HEK293 (cell line): ENCODE data around the gene REC8.
A peak's percentile ranks its signal among the peaks of the same experiment; 100 is the strongest.

Experiments used
- CTCF ChIA-PET: fragments of 350-600 bp; formaldehyde crosslinking; extraction: SDS; loops from one replicate; lab custom pipeline; 2021; ENCODE audit warnings: antibody characterized with exemption; lab: Yijun Ruan, JAX
- POLR2A ChIA-PET: fragments of 300-600 bp; formaldehyde crosslinking; extraction: SDS; loops from one replicate; lab custom pipeline; 2020; ENCODE audit warnings: antibody characterized with exemption, inconsistent platforms; lab: Yijun Ruan, JAX
- H3K27ac ChIP-seq: fragments of 200-500 bp; sonication (Bioruptor generic); 2 replicates; pipeline ENCODE4 v1.5.1; 2014; ENCODE audit warnings: low read depth, low read length, control low read depth, inconsistent platforms; ENCODE audit errors: extremely low read depth
- H3K36me3 ChIP-seq, 2 experiments: fragments of 200-500 bp in 1 of 2; sonication (Bioruptor generic) in 1 of 2; 1 replicate in 1 of 2; 2 replicates in 1 of 2; pipeline ENCODE4 v1.5.1; 2014 to 2017; ENCODE audit warnings: inconsistent platforms in 2 of 2, low read length in 2 of 2; ENCODE audit not compliant: control insufficient read depth in 2 of 2, insufficient read depth in 1 of 2
- H3K4me1 ChIP-seq: fragments of 200-500 bp; sonication (Bioruptor generic); 2 replicates; pipeline ENCODE4 v1.5.1; 2014; ENCODE audit warnings: mild to moderate bottlenecking, low read length, inconsistent platforms; ENCODE audit not compliant: control insufficient read depth, insufficient read depth
- H3K4me3 ChIP-seq: 2 replicates; pipeline ENCODE4 v1.5.1; 2011; ENCODE audit warnings: low read depth, mild to moderate bottlenecking, control low read depth, low read length, moderate library complexity
- H3K9me3 ChIP-seq: fragments of 200-500 bp; sonication (Bioruptor generic); 2 replicates; pipeline ENCODE4 v1.5.1; 2014; ENCODE audit warnings: low read depth, low read length, inconsistent platforms; ENCODE audit not compliant: control insufficient read depth, insufficient read depth
- HOXA7 ChIP-seq: sonication (generic); formaldehyde crosslinking; IDR thresholded peaks from 2 replicates; pipeline ENCODE4 v1.8.1; 2022; ENCODE audit warnings: missing genetic modification reagents, borderline replicate concordance
- ZBTB21 ChIP-seq: fragments of 450-650 bp; formaldehyde crosslinking; IDR thresholded peaks from 2 replicates; pipeline ENCODE4 v1.5.1; 2017; ENCODE audit warnings: missing biosample characterization, missing genetic modification characterization
- ZFP3 ChIP-seq: fragments of 450-650 bp; formaldehyde crosslinking; IDR thresholded peaks from 2 replicates; pipeline ENCODE4 v1.5.1; 2016; ENCODE audit warnings: low read depth, missing biosample characterization, missing genetic modification characterization
- ZNF138 ChIP-seq: fragments of 450-650 bp; formaldehyde crosslinking; IDR thresholded peaks from 2 replicates; pipeline ENCODE4 v1.5.1; 2016; ENCODE audit warnings: missing biosample characterization, missing genetic modification characterization, borderline replicate concordance
- ZNF292 ChIP-seq: fragments of 450-650 bp; formaldehyde crosslinking; IDR thresholded peaks from 2 replicates; pipeline ENCODE4 v1.5.1; 2016; ENCODE audit warnings: low read depth, missing biosample characterization, missing genetic modification characterization, borderline replicate concordance
- ZNF341 ChIP-seq: fragments of 450-650 bp; formaldehyde crosslinking; IDR thresholded peaks from 2 replicates; pipeline ENCODE4; 2016; ENCODE audit warnings: low read depth, missing biosample characterization, missing genetic modification characterization
- ZNF391 ChIP-seq: fragments of 450-650 bp; formaldehyde crosslinking; IDR thresholded peaks from 2 replicates; pipeline ENCODE4 v1.5.1; 2016; ENCODE audit warnings: low read depth, missing biosample characterization, missing genetic modification characterization, borderline replicate concordance
- ZNF596 ChIP-seq: fragments of 450-650 bp; IDR thresholded peaks from 2 replicates; pipeline ENCODE4 v1.5.0; 2018; ENCODE audit warnings: missing biosample characterization, mild to moderate bottlenecking, missing genetic modification characterization, moderate library complexity
- ZNF600 ChIP-seq: fragments of 450-650 bp; formaldehyde crosslinking; IDR thresholded peaks from 2 replicates; pipeline ENCODE4 v1.5.1; 2016; ENCODE audit warnings: missing biosample characterization, missing genetic modification characterization
- ZNF610 ChIP-seq: fragments of 450-650 bp; formaldehyde crosslinking; IDR thresholded peaks from 2 replicates; pipeline ENCODE4 v1.5.1; 2016; ENCODE audit warnings: missing biosample characterization, missing genetic modification characterization, borderline replicate concordance
- ZNF623 ChIP-seq: fragments of 450-650 bp; formaldehyde crosslinking; IDR thresholded peaks from 2 replicates; pipeline ENCODE4 v1.5.1; 2016; ENCODE audit warnings: missing biosample characterization, missing genetic modification characterization
- ZNF629 ChIP-seq: fragments of 450-650 bp; formaldehyde crosslinking; IDR thresholded peaks from 2 replicates; pipeline ENCODE4 v1.5.1; 2017; ENCODE audit warnings: missing biosample characterization, missing genetic modification characterization
- ZNF670 ChIP-seq: fragments of 450-650 bp; formaldehyde crosslinking; IDR thresholded peaks from 2 replicates; pipeline ENCODE4 v1.5.1; 2016; ENCODE audit warnings: missing biosample characterization, missing genetic modification characterization, low read depth
- ZNF701 ChIP-seq: fragments of 450-650 bp; formaldehyde crosslinking; IDR thresholded peaks from 2 replicates; pipeline ENCODE4 v1.5.1; 2016; ENCODE audit warnings: missing biosample characterization, missing genetic modification characterization
- ZXDB ChIP-seq: fragments of 450-650 bp; formaldehyde crosslinking; IDR thresholded peaks from 2 replicates; pipeline ENCODE4 v1.5.1; 2016; ENCODE audit warnings: missing biosample characterization, missing genetic modification characterization
- TF ChIP-seq, protein P1 (sequence below): IDR thresholded peaks from 2 replicates; pipeline ENCODE4 v1.6.1; 2011; ENCODE audit warnings: mild to moderate bottlenecking, low read depth, low read length, borderline replicate concordance
- TF ChIP-seq, protein P2 (sequence below): fragments of 450-650 bp; formaldehyde crosslinking; IDR thresholded peaks from 2 replicates; pipeline ENCODE4 v1.5.1; 2017; ENCODE audit warnings: missing biosample characterization, missing genetic modification characterization
- TF ChIP-seq, protein P3 (sequence below): fragments of 450-650 bp; formaldehyde crosslinking; IDR thresholded peaks from 2 replicates; pipeline ENCODE4 v1.5.1; 2017; ENCODE audit warnings: missing biosample characterization, missing genetic modification characterization
- TF ChIP-seq, protein P4 (sequence below): fragments of 450-650 bp; formaldehyde crosslinking; IDR thresholded peaks from 2 replicates; pipeline ENCODE4 v1.5.1; 2016; ENCODE audit warnings: missing biosample characterization, missing genetic modification characterization, low read depth

The REC8 gene, protein sequence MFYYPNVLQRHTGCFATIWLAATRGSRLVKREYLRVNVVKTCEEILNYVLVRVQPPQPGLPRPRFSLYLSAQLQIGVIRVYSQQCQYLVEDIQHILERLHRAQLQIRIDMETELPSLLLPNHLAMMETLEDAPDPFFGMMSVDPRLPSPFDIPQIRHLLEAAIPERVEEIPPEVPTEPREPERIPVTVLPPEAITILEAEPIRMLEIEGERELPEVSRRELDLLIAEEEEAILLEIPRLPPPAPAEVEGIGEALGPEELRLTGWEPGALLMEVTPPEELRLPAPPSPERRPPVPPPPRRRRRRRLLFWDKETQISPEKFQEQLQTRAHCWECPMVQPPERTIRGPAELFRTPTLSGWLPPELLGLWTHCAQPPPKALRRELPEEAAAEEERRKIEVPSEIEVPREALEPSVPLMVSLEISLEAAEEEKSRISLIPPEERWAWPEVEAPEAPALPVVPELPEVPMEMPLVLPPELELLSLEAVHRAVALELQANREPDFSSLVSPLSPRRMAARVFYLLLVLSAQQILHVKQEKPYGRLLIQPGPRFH

DNA sequence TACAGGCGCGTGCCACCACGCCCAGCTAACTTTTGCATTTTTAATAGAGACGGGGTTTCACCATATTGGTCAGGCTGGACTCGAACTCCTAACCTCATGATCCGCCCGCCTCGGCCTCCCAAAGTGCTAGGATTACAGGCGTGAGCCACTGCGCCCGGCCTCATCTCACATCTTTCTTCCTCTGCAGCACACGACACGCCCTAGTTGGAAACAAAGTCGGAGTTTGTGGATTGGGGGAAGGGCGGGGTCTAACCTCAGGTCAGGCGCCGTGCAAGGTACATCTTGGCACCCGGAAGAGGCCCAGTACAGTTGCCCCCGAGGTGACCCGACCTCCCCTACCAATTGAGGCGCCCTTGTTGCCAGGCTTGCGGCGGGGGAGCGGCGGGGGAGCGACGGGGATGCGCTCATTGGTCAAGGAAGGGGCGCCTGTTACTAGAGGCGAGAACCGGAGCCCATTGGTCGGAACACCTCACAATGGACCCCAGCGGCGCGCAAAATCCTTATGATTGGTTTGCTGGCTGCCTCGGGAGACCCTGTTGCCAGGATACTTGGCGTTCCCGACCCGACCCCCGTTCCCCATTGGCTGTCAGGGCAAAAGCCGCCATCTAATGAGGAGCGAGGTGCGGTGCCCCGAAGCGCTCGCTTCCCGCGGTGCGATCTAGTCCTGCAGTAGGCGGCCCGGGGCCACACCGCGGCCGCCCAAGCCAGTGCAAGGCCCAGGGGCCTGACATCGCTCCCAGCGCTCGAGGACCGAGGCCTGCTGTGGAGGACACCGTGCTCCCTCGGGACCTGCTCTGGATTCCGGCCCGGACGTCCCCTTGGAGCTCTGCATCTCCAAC is at the start of gene REC8:
REC8 (plus strand) TSS at position 659 of the 839 bp plus-strand sequence. CDS start 473 bp downstream, outside the sequence.
- TF ChIP-seq ZXDB (tag by site-specific recombination) (no peak), HOXA7 (CRISPR knock-in tag) (no peak), ZNF670 (tag by site-specific recombination) (no peak), ZNF341 (tag by site-specific recombination) (no peak), ZNF701 (tag by site-specific recombination) (no peak), ZNF610 (tag by site-specific recombination) (no peak), ZBTB21 (tag by site-specific recombination) (no peak), ZNF292 (tag by site-specific recombination) (no peak), ZNF138 (tag by site-specific recombination) (no peak), ZNF596 (tag by site-specific recombination) (no peak), ZNF623 (no peak), ZFP3 (tag by site-specific recombination) (no peak)
- TF ChIP-seq, protein P1, sequence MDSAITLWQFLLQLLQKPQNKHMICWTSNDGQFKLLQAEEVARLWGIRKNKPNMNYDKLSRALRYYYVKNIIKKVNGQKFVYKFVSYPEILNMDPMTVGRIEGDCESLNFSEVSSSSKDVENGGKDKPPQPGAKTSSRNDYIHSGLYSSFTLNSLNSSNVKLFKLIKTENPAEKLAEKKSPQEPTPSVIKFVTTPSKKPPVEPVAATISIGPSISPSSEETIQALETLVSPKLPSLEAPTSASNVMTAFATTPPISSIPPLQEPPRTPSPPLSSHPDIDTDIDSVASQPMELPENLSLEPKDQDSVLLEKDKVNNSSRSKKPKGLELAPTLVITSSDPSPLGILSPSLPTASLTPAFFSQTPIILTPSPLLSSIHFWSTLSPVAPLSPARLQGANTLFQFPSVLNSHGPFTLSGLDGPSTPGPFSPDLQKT, result no peak
- TF ChIP-seq, protein P2, sequence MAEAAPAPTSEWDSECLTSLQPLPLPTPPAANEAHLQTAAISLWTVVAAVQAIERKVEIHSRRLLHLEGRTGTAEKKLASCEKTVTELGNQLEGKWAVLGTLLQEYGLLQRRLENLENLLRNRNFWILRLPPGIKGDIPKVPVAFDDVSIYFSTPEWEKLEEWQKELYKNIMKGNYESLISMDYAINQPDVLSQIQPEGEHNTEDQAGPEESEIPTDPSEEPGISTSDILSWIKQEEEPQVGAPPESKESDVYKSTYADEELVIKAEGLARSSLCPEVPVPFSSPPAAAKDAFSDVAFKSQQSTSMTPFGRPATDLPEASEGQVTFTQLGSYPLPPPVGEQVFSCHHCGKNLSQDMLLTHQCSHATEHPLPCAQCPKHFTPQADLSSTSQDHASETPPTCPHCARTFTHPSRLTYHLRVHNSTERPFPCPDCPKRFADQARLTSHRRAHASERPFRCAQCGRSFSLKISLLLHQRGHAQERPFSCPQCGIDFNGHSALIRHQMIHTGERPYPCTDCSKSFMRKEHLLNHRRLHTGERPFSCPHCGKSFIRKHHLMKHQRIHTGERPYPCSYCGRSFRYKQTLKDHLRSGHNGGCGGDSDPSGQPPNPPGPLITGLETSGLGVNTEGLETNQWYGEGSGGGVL (tag by site-specific recombination), result no peak
- TF ChIP-seq, protein P3, sequence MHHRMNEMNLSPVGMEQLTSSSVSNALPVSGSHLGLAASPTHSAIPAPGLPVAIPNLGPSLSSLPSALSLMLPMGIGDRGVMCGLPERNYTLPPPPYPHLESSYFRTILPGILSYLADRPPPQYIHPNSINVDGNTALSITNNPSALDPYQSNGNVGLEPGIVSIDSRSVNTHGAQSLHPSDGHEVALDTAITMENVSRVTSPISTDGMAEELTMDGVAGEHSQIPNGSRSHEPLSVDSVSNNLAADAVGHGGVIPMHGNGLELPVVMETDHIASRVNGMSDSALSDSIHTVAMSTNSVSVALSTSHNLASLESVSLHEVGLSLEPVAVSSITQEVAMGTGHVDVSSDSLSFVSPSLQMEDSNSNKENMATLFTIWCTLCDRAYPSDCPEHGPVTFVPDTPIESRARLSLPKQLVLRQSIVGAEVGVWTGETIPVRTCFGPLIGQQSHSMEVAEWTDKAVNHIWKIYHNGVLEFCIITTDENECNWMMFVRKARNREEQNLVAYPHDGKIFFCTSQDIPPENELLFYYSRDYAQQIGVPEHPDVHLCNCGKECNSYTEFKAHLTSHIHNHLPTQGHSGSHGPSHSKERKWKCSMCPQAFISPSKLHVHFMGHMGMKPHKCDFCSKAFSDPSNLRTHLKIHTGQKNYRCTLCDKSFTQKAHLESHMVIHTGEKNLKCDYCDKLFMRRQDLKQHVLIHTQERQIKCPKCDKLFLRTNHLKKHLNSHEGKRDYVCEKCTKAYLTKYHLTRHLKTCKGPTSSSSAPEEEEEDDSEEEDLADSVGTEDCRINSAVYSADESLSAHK (tag by site-specific recombination), result no peak
- H3K4me3 ChIP-seq, result peak within 1 kb of the TSS; percentile 17; the same call in 1 of the 2 replicates
- ChIA-PET POLR2A (interaction anchor here (1.5 kb wide), 1 partner anchor 14 kb away, joined by 8 read pairs; no protein-coding TSS in a partner anchor), CTCF (no interaction called here)
- H3K27ac ChIP-seq, result no peak within 1 kb of the TSS
- H3K36me3 ChIP-seq, result peaks cover 0 to 15% of the 10 kb centered on the region in 2 experiments; a peak in 2 of 3 replicates
- H3K9me3 ChIP-seq, result no peaks in the 10 kb centered on the region
- no peaks in the 10 kb centered on the region for H3K4me1 ChIP-seq

DNA sequence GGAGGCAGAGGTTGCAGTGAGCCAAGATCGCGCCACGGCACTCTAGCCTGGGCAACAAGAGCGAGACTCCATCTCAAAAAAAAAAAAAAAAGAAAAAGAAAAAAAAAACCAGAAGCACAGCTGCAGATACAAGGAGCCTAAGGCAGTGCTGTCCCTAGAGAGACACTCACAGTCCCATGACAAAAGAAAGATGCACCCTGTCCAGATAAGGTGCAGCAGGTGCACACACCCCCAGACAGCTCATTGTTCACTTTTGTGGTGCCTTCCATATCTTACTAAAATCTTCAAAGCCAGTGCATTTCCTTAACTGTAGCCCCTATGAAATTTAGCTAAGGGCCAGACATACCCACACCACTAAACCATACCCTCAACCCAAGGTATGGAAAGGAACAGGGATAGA is 49.5 kb upstream of the REC8 start:
- H3K36me3 ChIP-seq, result peaks cover 10 to 59% of the 10 kb centered on the region in 2 experiments; a peak in 2 of 3 replicates
- H3K9me3 ChIP-seq, result no peaks in the 10 kb centered on the region
- ChIA-PET CTCF (interaction anchor here (1.4 kb wide), 1 partner anchor 32 kb away, joined by 3 read pairs; no protein-coding TSS in a partner anchor), POLR2A (interaction anchor here (0.6 to 1.2 kb wide), 2 partner anchors 14 to 1128 kb away, joined by 4 read pairs; partner anchors contain the start of gene PSME1)
- no peaks in the 10 kb centered on the region for H3K4me1 ChIP-seq
- H3K27ac ChIP-seq, result no peak overlapping the region
- no peak for TF ChIP-seq ZNF391 (tag by site-specific recombination)
- TF ChIP-seq ZNF629 (tag by site-specific recombination), result no peak
- TF ChIP-seq ZNF600, result no peak
- TF ChIP-seq, protein P4, sequence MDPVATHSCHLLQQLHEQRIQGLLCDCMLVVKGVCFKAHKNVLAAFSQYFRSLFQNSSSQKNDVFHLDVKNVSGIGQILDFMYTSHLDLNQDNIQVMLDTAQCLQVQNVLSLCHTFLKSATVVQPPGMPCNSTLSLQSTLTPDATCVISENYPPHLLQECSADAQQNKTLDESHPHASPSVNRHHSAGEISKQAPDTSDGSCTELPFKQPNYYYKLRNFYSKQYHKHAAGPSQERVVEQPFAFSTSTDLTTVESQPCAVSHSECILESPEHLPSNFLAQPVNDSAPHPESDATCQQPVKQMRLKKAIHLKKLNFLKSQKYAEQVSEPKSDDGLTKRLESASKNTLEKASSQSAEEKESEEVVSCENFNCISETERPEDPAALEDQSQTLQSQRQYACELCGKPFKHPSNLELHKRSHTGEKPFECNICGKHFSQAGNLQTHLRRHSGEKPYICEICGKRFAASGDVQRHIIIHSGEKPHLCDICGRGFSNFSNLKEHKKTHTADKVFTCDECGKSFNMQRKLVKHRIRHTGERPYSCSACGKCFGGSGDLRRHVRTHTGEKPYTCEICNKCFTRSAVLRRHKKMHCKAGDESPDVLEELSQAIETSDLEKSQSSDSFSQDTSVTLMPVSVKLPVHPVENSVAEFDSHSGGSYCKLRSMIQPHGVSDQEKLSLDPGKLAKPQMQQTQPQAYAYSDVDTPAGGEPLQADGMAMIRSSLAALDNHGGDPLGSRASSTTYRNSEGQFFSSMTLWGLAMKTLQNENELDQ (tag by site-specific recombination), result no peak
- no peak overlapping the region for H3K4me3 ChIP-seq
